Memory B cell (primary cell): ENCODE results near the gene CASKIN1.
A peak's percentile ranks its signal among the peaks of the same experiment; 100 is the strongest.

Experiments
- ATAC-seq: fragments of 150-1000 bp; cut with Tn5 transposase; 2 replicates; pipeline ENCODE4 v1.10.0; 2021; ENCODE audit warnings: low read depth, mild to moderate bottlenecking, moderate library complexity
- DNase-seq, 2 donors: peaks; one replicate each; pipeline ENCODE4 v3.0.0; 2022; ENCODE audit warnings: low spot score in 2 of 2
- H3K27ac Mint-ChIP-seq: one replicate; pipeline ENCODE4 v1.8.0; 2022; ENCODE audit warnings: mild to moderate bottlenecking, moderate library complexity, mixed read lengths
- H3K27me3 Mint-ChIP-seq: one replicate; pipeline ENCODE4 v1.8.0; 2022; ENCODE audit warnings: mixed read lengths
- H3K36me3 Mint-ChIP-seq: one replicate; pipeline ENCODE4 v1.8.0; 2022; ENCODE audit warnings: mild to moderate bottlenecking, mixed read lengths
- H3K4me1 Mint-ChIP-seq: one replicate; pipeline ENCODE4 v1.8.0; 2022; ENCODE audit warnings: mixed read lengths
- H3K4me3 Mint-ChIP-seq: one replicate; pipeline ENCODE4 v1.8.0; 2022; ENCODE audit warnings: mild to moderate bottlenecking, moderate library complexity, mixed read lengths
- H3K9me3 Mint-ChIP-seq: one replicate; pipeline ENCODE4 v1.8.0; 2022; ENCODE audit warnings: mixed read lengths

CASKIN1 gene

GRCh38 chr16:2236337-2237101, 40.1 kb upstream of the CASKIN1 start, which contains the start of gene DNASE1L2:
DNASE1L2 (plus strand) TSS chr16:2236444; CDS start chr16:2236817, 373 bp downstream.
- Mint-ChIP-seq H3K4me1 (no peaks in the 10 kb centered on the region), H3K9me3 (no peaks in the 10 kb centered on the region), H3K4me3 (no peak within 1 kb of the TSS), H3K27ac (no peak within 1 kb of the TSS), H3K27me3 (no peaks in the 10 kb centered on the region), H3K36me3 (peaks cover 14% of the 10 kb centered on the region)
- ATAC-seq = no peak
- no peak for DNase-seq

GRCh38 chr16:2235695-2236336, 39.4 kb upstream of the CASKIN1 start:
- H3K27me3 Mint-ChIP-seq = no peaks in the 10 kb centered on the region
- peaks cover 14% of the 10 kb centered on the region for H3K36me3 Mint-ChIP-seq
- DNase-seq (no peak), ATAC-seq (no peak)
- H3K4me3 Mint-ChIP-seq = no peak overlapping the region
- H3K9me3 Mint-ChIP-seq = no peaks in the 10 kb centered on the region
- H3K27ac Mint-ChIP-seq = no peak overlapping the region
- no peaks in the 10 kb centered on the region for H3K4me1 Mint-ChIP-seq

- DNase-seq (no peak), ATAC-seq (no peak)
- Mint-ChIP-seq H3K36me3 (peaks cover 16% of the 10 kb centered on the region), H3K4me1 (no peaks in the 10 kb centered on the region), H3K27ac (no peak overlapping the region), H3K4me3 (no peak overlapping the region), H3K27me3 (no peaks in the 10 kb centered on the region), H3K9me3 (no peaks in the 10 kb centered on the region)
Measured at GRCh38 chr16:2235234-2235651, 38.8 kb upstream of the CASKIN1 start.

GRCh38 chr16:2234813-2235170, 38.4 kb upstream of the CASKIN1 start:
- Mint-ChIP-seq H3K27me3 (no peaks in the 10 kb centered on the region), H3K4me3 (no peak overlapping the region), H3K36me3 (peaks cover 20% of the 10 kb centered on the region), H3K4me1 (no peaks in the 10 kb centered on the region), H3K9me3 (no peaks in the 10 kb centered on the region), H3K27ac (no peak overlapping the region)
- DNase-seq = no peak
- ATAC-seq = no peak

- no peak for DNase-seq
- H3K27ac Mint-ChIP-seq = no peak overlapping the region
- no peak overlapping the region for H3K4me3 Mint-ChIP-seq
- peak; percentile 38 for ATAC-seq
- H3K36me3 Mint-ChIP-seq = peaks cover 21% of the 10 kb centered on the region
- no peaks in the 10 kb centered on the region for H3K4me1 Mint-ChIP-seq
- H3K9me3 Mint-ChIP-seq = no peaks in the 10 kb centered on the region
- no peaks in the 10 kb centered on the region for H3K27me3 Mint-ChIP-seq
Measured at GRCh38 chr16:2233872-2234812, 37.7 kb upstream of the CASKIN1 start.

GRCh38 chr16:2233046-2233775, 36.8 kb upstream of the CASKIN1 start:
- Mint-ChIP-seq H3K9me3 (no peaks in the 10 kb centered on the region), H3K36me3 (peaks cover 22% of the 10 kb centered on the region), H3K4me3 (no peak overlapping the region), H3K27ac (no peak overlapping the region), H3K4me1 (no peaks in the 10 kb centered on the region), H3K27me3 (no peaks in the 10 kb centered on the region)
- no peak for ATAC-seq
- no peak for DNase-seq

GRCh38 chr16:2232094-2232990, 35.9 kb upstream of the CASKIN1 start:
- ATAC-seq (no peak), DNase-seq (no peak)
- Mint-ChIP-seq H3K9me3 (no peaks in the 10 kb centered on the region), H3K4me3 (no peak overlapping the region), H3K36me3 (peaks cover 22% of the 10 kb centered on the region), H3K27me3 (no peaks in the 10 kb centered on the region), H3K4me1 (no peaks in the 10 kb centered on the region), H3K27ac (no peak overlapping the region)

- Mint-ChIP-seq H3K27me3 (no peaks in the 10 kb centered on the region), H3K4me3 (no peak overlapping the region), H3K4me1 (peaks cover 3% of the 10 kb centered on the region), H3K27ac (no peak overlapping the region), H3K9me3 (no peaks in the 10 kb centered on the region), H3K36me3 (peaks cover 24% of the 10 kb centered on the region)
- DNase-seq (no peak), ATAC-seq (no peak)
Measured at GRCh38 chr16:2231016-2231931, 34.9 kb upstream of the CASKIN1 start.

GRCh38 chr16:2230376-2230775, 34.0 kb upstream of the CASKIN1 start:
- Mint-ChIP-seq H3K36me3 (peaks cover 23% of the 10 kb centered on the region), H3K27me3 (no peaks in the 10 kb centered on the region), H3K4me1 (peaks cover 7% of the 10 kb centered on the region), H3K4me3 (no peak overlapping the region), H3K9me3 (no peaks in the 10 kb centered on the region), H3K27ac (no peak overlapping the region)
- no peak for DNase-seq
- ATAC-seq = no peak

- ATAC-seq (no peak), DNase-seq (no peak)
- peaks cover 7% of the 10 kb centered on the region for H3K4me1 Mint-ChIP-seq
- peaks cover 19% of the 10 kb centered on the region for H3K36me3 Mint-ChIP-seq
- H3K27ac Mint-ChIP-seq = no peak overlapping the region
- no peak overlapping the region for H3K4me3 Mint-ChIP-seq
- no peaks in the 10 kb centered on the region for H3K27me3 Mint-ChIP-seq
- H3K9me3 Mint-ChIP-seq = no peaks in the 10 kb centered on the region
Measured at GRCh38 chr16:2229632-2230250, 33.3 kb upstream of the CASKIN1 start.

- H3K4me3 Mint-ChIP-seq = no peak overlapping the region
- no peak for DNase-seq
- no peak for ATAC-seq
- peaks cover 7% of the 10 kb centered on the region for H3K4me1 Mint-ChIP-seq
- no peak overlapping the region for H3K27ac Mint-ChIP-seq
- peaks cover 15% of the 10 kb centered on the region for H3K36me3 Mint-ChIP-seq
- H3K9me3 Mint-ChIP-seq = no peaks in the 10 kb centered on the region
- H3K27me3 Mint-ChIP-seq = no peaks in the 10 kb centered on the region
Measured at GRCh38 chr16:2229091-2229490, 32.7 kb upstream of the CASKIN1 start.
